WERI-Rb-1 (cell line): ENCODE data around the gene CHST8.
A peak's percentile ranks its signal among the peaks of the same experiment; 100 is the strongest.

Experiments used
- DNase-seq: peaks from one replicate; pipeline ENCODE4 v3.0.0-alpha.2; 2020
- H3K27ac ChIP-seq: fragments of 250-450 bp; sonication (Bioruptor Pico); 2 replicates; pipeline ENCODE4 v1.5.1; 2020; ENCODE audit warnings: mild to moderate bottlenecking, moderate library complexity
- H3K27me3 ChIP-seq: fragments of 250-450 bp; sonication (Bioruptor Pico); 2 replicates; pipeline ENCODE4 v1.5.1; 2021; ENCODE audit warnings: mild to moderate bottlenecking, low read depth, moderate library complexity; ENCODE audit not compliant: insufficient read depth, severe bottlenecking
- H3K36me3 ChIP-seq: fragments of 250-450 bp; sonication (Bioruptor Pico); 2 replicates; pipeline ENCODE4 v1.5.1; 2020; ENCODE audit warnings: mild to moderate bottlenecking, moderate library complexity
- H3K4me3 ChIP-seq: 2 replicates; pipeline ENCODE4 v1.5.1; 2011; ENCODE audit warnings: low read depth, mild to moderate bottlenecking, control low read depth, low read length
- H3K9me3 ChIP-seq: fragments of 250-450 bp; sonication (Bioruptor Pico); 2 replicates; pipeline ENCODE4 v1.5.1; 2021; ENCODE audit warnings: mild to moderate bottlenecking, moderate library complexity; ENCODE audit not compliant: severe bottlenecking
- CTCF ChIP-seq: IDR thresholded peaks from 2 replicates; pipeline ENCODE4 v1.5.1; 2011; ENCODE audit warnings: low read depth, mild to moderate bottlenecking, control low read depth, inconsistent platforms, low read length

The CHST8 gene

GRCh38 chr19:33809960-33810359 is 188.2 kb downstream of the CHST8 start:
- DNase-seq = no peak
- no peak overlapping the region for H3K27ac ChIP-seq
- no peaks in the 10 kb centered on the region for H3K27me3 ChIP-seq
- peaks cover 80% of the 10 kb centered on the region for H3K36me3 ChIP-seq
- no peaks in the 10 kb centered on the region for H3K9me3 ChIP-seq
- TF ChIP-seq CTCF = no peak
- no peak overlapping the region for H3K4me3 ChIP-seq

- Histone ChIP-seq H3K9me3 (no peaks in the 10 kb centered on the region), H3K27ac (no peak overlapping the region), H3K27me3 (no peaks in the 10 kb centered on the region), H3K36me3 (peaks cover 73% of the 10 kb centered on the region), H3K4me3 (no peak overlapping the region)
- DNase-seq = no peak
- no peak for TF ChIP-seq CTCF
Observed at GRCh38 chr19:33810821-33811220, 189.1 kb downstream of the CHST8 start.

GRCh38 chr19:33811246-33811645 is 189.5 kb downstream of the CHST8 start:
- DNase-seq = no peak
- no peak for TF ChIP-seq CTCF
- H3K27me3 ChIP-seq = no peaks in the 10 kb centered on the region

GRCh38 chr19:33811736-33812387 is 190.1 kb downstream of the CHST8 start:
- Histone ChIP-seq H3K9me3 (no peaks in the 10 kb centered on the region), H3K27me3 (no peaks in the 10 kb centered on the region), H3K27ac (no peak overlapping the region), H3K36me3 (peaks cover 62% of the 10 kb centered on the region), H3K4me3 (no peak overlapping the region)
- DNase-seq = no peak
- TF ChIP-seq CTCF = no peak

More at GRCh38 chr19:33811246-33811645, 189.5 kb downstream of the CHST8 start:
- H3K27ac ChIP-seq = no peak overlapping the region
- H3K36me3 ChIP-seq = peaks cover 69% of the 10 kb centered on the region
- H3K9me3 ChIP-seq = no peaks in the 10 kb centered on the region
- H3K4me3 ChIP-seq = no peak overlapping the region

GRCh38 chr19:33812388-33813330 is 190.9 kb downstream of the CHST8 start:
- no peak for DNase-seq
- no peak overlapping the region for H3K27ac ChIP-seq
- no peak overlapping the region for H3K4me3 ChIP-seq
- peak; percentile 17; the same call in 1 of the 2 replicates for TF ChIP-seq CTCF
- H3K36me3 ChIP-seq = peaks cover 54% of the 10 kb centered on the region
- H3K27me3 ChIP-seq = no peaks in the 10 kb centered on the region
- H3K9me3 ChIP-seq = no peaks in the 10 kb centered on the region
